ENCODE measurements around the gene ARHGEF17. TPM values are rescaled to one million over a fixed set of nuclear protein-coding genes. Genes with fewer than 3 reads are reported as not detected.

The ARHGEF17 gene
- total and polyA plus RNA-seq, 2 of the 13 experiments (the other 11 are each of a cell fraction or from before 2014, with no cell fraction given), result 10.7 to 28.8 TPM

GRCh38 chr11:73376803-73377629, 68.9 kb downstream of the ARHGEF17 start (continued):
- TF ChIP-seq ZHX2 (IDR thresholded peaks at IDR 0.05; ENCODE audit: low read depth), result no peak
- no peak for TF ChIP-seq ZHX2 (CRISPR knock-in tag; IDR thresholded peaks at IDR 0.05; ENCODE audit: borderline replicate concordance)
- TF ChIP-seq JARID2 (CRISPR knock-in tag; IDR thresholded peaks at IDR 0.05; ENCODE audit: insufficient replicate concordance), result no peak
- TF ChIP-seq ZNF513 (CRISPR knock-in tag; conservative IDR thresholded peaks at IDR 0.05), result no peak
- no peak for TF ChIP-seq MIXL1 (CRISPR knock-in tag; IDR thresholded peaks at IDR 0.05)
- no peak for TF ChIP-seq HOXA3 (CRISPR knock-in tag; IDR thresholded peaks at IDR 0.05)
- TF ChIP-seq ZNF263 (CRISPR knock-in tag; IDR thresholded peaks at IDR 0.05), result no peak
- TF ChIP-seq RFX3 (CRISPR knock-in tag; IDR thresholded peaks at IDR 0.05), result no peak
- 0 out of 2 replicates have a peak, but pooled peaks have one; percentile 48 for TF ChIP-seq ZFYVE20 (CRISPR knock-in tag; IDR thresholded peaks at IDR 0.05; ENCODE audit: borderline replicate concordance, low read depth)
- no peak for TF ChIP-seq TBL1XR1 (IDR thresholded peaks at IDR 0.05; ENCODE audit: borderline replicate concordance, low read length, partially characterized antibody)
- no peak for TF ChIP-seq ZNF142 (CRISPR knock-in tag; IDR thresholded peaks at IDR 0.05)
- no peak for TF ChIP-seq PBX3 (CRISPR knock-in tag; IDR thresholded peaks at IDR 0.05; ENCODE audit: borderline replicate concordance)
- no peak for TF ChIP-seq CREBL2 (CRISPR knock-in tag; IDR thresholded peaks at IDR 0.05; ENCODE audit: borderline replicate concordance)

Data from HepG2 (cell line).